H1 (cell line): ENCODE measurements around the gene TMEM255B. TPM values are rescaled to one million over a fixed set of nuclear protein-coding genes. Genes with fewer than 3 reads are reported as not detected.

ENCODE experiments used
- CTCF ChIA-PET: fragments of 300-600 bp; sonication (Branson Sonifier 250); formaldehyde crosslinking; loops from one replicate; lab custom pipeline; 2021; ENCODE audit not compliant: partially characterized antibody; lab: Charles Lee
- POLR2A ChIA-PET: fragments of 300-600 bp; sonication (Branson Sonifier 250); formaldehyde crosslinking; loops from one replicate; lab custom pipeline; 2021; ENCODE audit warnings: inconsistent platforms; ENCODE audit not compliant: partially characterized antibody; lab: Charles Lee
- DNase-seq, 2 experiments: peaks; one replicate each; pipeline versions ENCODE4 v3.0.0 to v3.0.0-alpha.2; 2010 to 2022; ENCODE audit warnings: low spot score in 2 of 2, low read depth in 1 of 2, mixed read lengths in 1 of 2
- FAIRE-seq: peaks from 2 replicates; lab custom pipeline; 2011; peaks lifted over from hg19 to GRCh38; lab: Jason Lieb, UNC
- H2AFZ ChIP-seq: 2 replicates; pipeline ENCODE4 v1.8.1; 2012; ENCODE audit warnings: low read length, inconsistent platforms
- H2AK5ac ChIP-seq: 2 replicates; pipeline ENCODE4 v1.6.1; 2013; ENCODE audit warnings: low read depth, low read length
- H2BK120ac ChIP-seq: replicated peaks from 2 replicates; pipeline ENCODE3; 2013; ENCODE audit warnings: low read depth, low read length, inconsistent platforms
- H2BK12ac ChIP-seq: 2 replicates; pipeline ENCODE4 v1.6.1; 2013; ENCODE audit warnings: low read depth, low read length
- H2BK15ac ChIP-seq: 2 replicates; pipeline ENCODE4 v1.6.1; 2013; ENCODE audit warnings: low read length
- H2BK20ac ChIP-seq: 2 replicates; pipeline ENCODE4 v1.6.1; 2013; ENCODE audit warnings: low read length
- H2BK5ac ChIP-seq: 2 replicates; pipeline ENCODE4 v1.6.1; 2013; ENCODE audit warnings: low read depth, low read length
- H3K14ac ChIP-seq: 2 replicates; pipeline ENCODE4 v1.6.1; 2013; ENCODE audit warnings: inconsistent platforms; ENCODE audit not compliant: insufficient read length
- H3K18ac ChIP-seq: 2 replicates; pipeline ENCODE4 v1.6.1; 2013; ENCODE audit warnings: low read length; ENCODE audit errors: extremely low read depth
- H3K23ac ChIP-seq: 2 replicates; pipeline ENCODE4 v1.6.1; 2013; ENCODE audit warnings: inconsistent platforms; ENCODE audit not compliant: insufficient read length
- H3K23me2 ChIP-seq: 2 replicates; pipeline ENCODE4 v1.6.1; 2013; ENCODE audit warnings: low read depth, low read length
- H3K27ac ChIP-seq: 2 replicates; pipeline ENCODE4 v1.6.1; 2011; ENCODE audit warnings: low read depth, low read length, inconsistent platforms
- H3K27me3 ChIP-seq, 4 experiments: replicated peaks in 1 of 4; 1 replicate in 1 of 4; 2 replicates in 3 of 4; pipeline versions ENCODE4 v1.6.1 to v1.8.1; 2011 to 2013; ENCODE audit warnings: low read length in 3 of 4, mild to moderate bottlenecking in 3 of 4, inconsistent platforms in 2 of 4, mixed read lengths in 2 of 4, moderate library complexity in 1 of 4; ENCODE audit not compliant: control insufficient read depth in 3 of 4, insufficient read depth in 3 of 4; ENCODE audit errors: extremely low read depth in 1 of 4
- H3K36me3 ChIP-seq, 4 experiments: 2 replicates each; pipeline versions ENCODE4 v1.6.1 to v1.8.1; 2011 to 2013; ENCODE audit warnings: mild to moderate bottlenecking in 4 of 4, low read length in 3 of 4, moderate library complexity in 2 of 4, control low read depth in 1 of 4, inconsistent platforms in 1 of 4; ENCODE audit not compliant: insufficient read depth in 4 of 4, control insufficient read depth in 2 of 4
- H3K4ac ChIP-seq: replicated peaks from 2 replicates; pipeline ENCODE3; 2013; ENCODE audit warnings: low read length, low read depth, mixed read lengths, inconsistent platforms; ENCODE audit not compliant: insufficient read length
- H3K4me1 ChIP-seq, 4 experiments: replicated peaks in 1 of 4; 1 replicate in 1 of 4; 2 replicates in 3 of 4; pipeline versions ENCODE4 v1.6.1 to v1.8.1; 2011 to 2013; ENCODE audit warnings: low read length in 3 of 4, inconsistent platforms in 2 of 4, mixed read lengths in 1 of 4; ENCODE audit not compliant: insufficient read depth in 4 of 4, control insufficient read depth in 3 of 4
- H3K4me2 ChIP-seq, 2 experiments: 2 replicates each; pipeline versions ENCODE4 v1.6.1 to v1.8.1; 2011 to 2013; ENCODE audit warnings: low read depth in 2 of 2, low read length in 2 of 2, control low read depth in 1 of 2, inconsistent platforms in 1 of 2, mild to moderate bottlenecking in 1 of 2; ENCODE audit not compliant: insufficient read depth in 1 of 2
- H3K4me3 ChIP-seq, 4 experiments: fragments of 200-600, 300-600 bp in 1 of 4; sonication (generic), shearing (Covaris generic), sonication (Bioruptor Twin) in 1 of 4; 2 replicates each; pipeline versions ENCODE4 v1.5.1 to v1.8.1; 2011 to 2016; ENCODE audit warnings: low read length in 4 of 4, low read depth in 3 of 4, control low read depth in 2 of 4, inconsistent platforms in 2 of 4, mild to moderate bottlenecking in 2 of 4, mixed read lengths in 1 of 4, moderate library complexity in 1 of 4; ENCODE audit not compliant: insufficient read depth in 2 of 4; ENCODE audit errors: extremely low read depth in 1 of 4
- H3K56ac ChIP-seq: replicated peaks from 2 replicates; pipeline ENCODE3; 2013; ENCODE audit warnings: low read depth, mild to moderate bottlenecking, mixed read lengths, low read length, inconsistent platforms; ENCODE audit not compliant: insufficient read length
- H3K79me1 ChIP-seq: 2 replicates; pipeline ENCODE4 v1.6.1; 2013; ENCODE audit warnings: low read depth, low read length, control low read depth
- H3K79me2 ChIP-seq, 2 experiments: 2 replicates each; pipeline versions ENCODE4 v1.6.1 to v1.8.1; 2012 to 2013; ENCODE audit warnings: low read length in 2 of 2, mild to moderate bottlenecking in 2 of 2, inconsistent platforms in 1 of 2; ENCODE audit not compliant: insufficient read depth in 2 of 2, control insufficient read depth in 1 of 2
- H3K9ac ChIP-seq, 4 experiments: replicated peaks in 1 of 4; 1 replicate in 1 of 4; 2 replicates in 3 of 4; pipeline versions ENCODE4 v1.6.1 to v1.8.1; 2011 to 2013; ENCODE audit warnings: low read depth in 3 of 4, low read length in 3 of 4, control low read depth in 2 of 4, mild to moderate bottlenecking in 2 of 4, moderate library complexity in 2 of 4, inconsistent platforms in 1 of 4; ENCODE audit errors: extremely low read depth in 1 of 4
- H3K9me3 ChIP-seq, 2 experiments: 2 replicates each; pipeline versions ENCODE4 v1.6.1 to v1.8.1; 2012 to 2013; ENCODE audit warnings: mild to moderate bottlenecking in 2 of 2, moderate library complexity in 2 of 2, control low read depth in 1 of 2, inconsistent platforms in 1 of 2, low read depth in 1 of 2, low read length in 1 of 2, mixed read lengths in 1 of 2; ENCODE audit not compliant: insufficient read depth in 2 of 2
- H4K20me1 ChIP-seq, 2 experiments: replicated peaks in 1 of 2; 2 replicates each; pipeline versions ENCODE3 to v1.8.1; 2011 to 2013; ENCODE audit warnings: inconsistent platforms in 2 of 2, low read length in 2 of 2, mild to moderate bottlenecking in 1 of 2; ENCODE audit not compliant: insufficient read depth in 2 of 2, control insufficient read depth in 1 of 2
- H4K5ac ChIP-seq: 2 replicates; pipeline ENCODE4 v1.6.1; 2013; ENCODE audit warnings: low read length, low read depth, mixed read lengths, inconsistent platforms; ENCODE audit not compliant: insufficient read length
- H4K8ac ChIP-seq: 2 replicates; pipeline ENCODE4 v1.8.0; 2013; ENCODE audit warnings: mild to moderate bottlenecking, moderate library complexity, low read length, inconsistent platforms; ENCODE audit not compliant: insufficient read depth; ENCODE audit errors: extremely low read depth
- H4K91ac ChIP-seq: replicated peaks from 2 replicates; pipeline ENCODE3; 2013; ENCODE audit warnings: low read length, mixed read lengths, inconsistent platforms; ENCODE audit not compliant: insufficient read length
- ASH2L ChIP-seq: fragments of 200-600, 300-600 bp; sonication (generic); IDR thresholded peaks from one replicate; pipeline ENCODE4 v1.7.1; 2017; ENCODE audit warnings: low read length
- BCL11A ChIP-seq, 2 experiments: IDR thresholded peaks; one replicate each; pipeline ENCODE4 v1.6.1; 2011; ENCODE audit warnings: low read depth in 2 of 2, low read length in 2 of 2, mild to moderate bottlenecking in 2 of 2
- E2F6 ChIP-seq: IDR thresholded peaks from 2 replicates; pipeline ENCODE4 v1.6.1; 2012; ENCODE audit warnings: inconsistent platforms
- HDAC2 ChIP-seq, 2 experiments: fragments of 300-600 bp in 1 of 2; sonication (generic) in 1 of 2; IDR thresholded peaks; 2 replicates each; pipeline ENCODE4 v1.6.1; 2011 to 2012; ENCODE audit warnings: low read depth in 2 of 2, low read length in 2 of 2, mild to moderate bottlenecking in 2 of 2, moderate library complexity in 2 of 2, borderline replicate concordance in 1 of 2, inconsistent platforms in 1 of 2
- SAP30 ChIP-seq: fragments of 300-600 bp; sonication (generic); IDR thresholded peaks from 2 replicates; pipeline ENCODE4 v1.7.1; 2012; ENCODE audit warnings: low read length, moderate library complexity, mild to moderate bottlenecking, inconsistent platforms; ENCODE audit not compliant: insufficient read depth, insufficient replicate concordance
- YY1 ChIP-seq: IDR thresholded peaks from 2 replicates; pipeline ENCODE4 v1.6.1; 2011; ENCODE audit warnings: low read depth, mild to moderate bottlenecking, low read length
- WGBS, 2 experiments: shearing (Covaris generic) in 1 of 2; methylation state at CpG; one replicate each; pipeline versions ENCODE4 v1.1.6 to v1.1.7; 2013 to 2015; ENCODE audit warnings: low lambda C conversion rate in 2 of 2, mixed read lengths in 2 of 2, inconsistent platforms in 1 of 2, low coverage in 1 of 2, missing lambda C conversion rate in 1 of 2; ENCODE audit not compliant: insufficient replicate concordance in 2 of 2, insufficient coverage in 1 of 2, insufficient read length in 1 of 2; ENCODE audit errors: extremely low coverage in 1 of 2, missing lambda C conversion rate in 1 of 2; 5-methylcytosine and 5-hydroxymethylcytosine counted together
- polyA plus RNA-seq, 7 experiments: library from polyadenylated mRNA; depleted of rRNA in 3 of 7; stranded (reverse) in 5 of 7; unstranded in 2 of 7; fragments of >200 nt in 5 of 7; fragments of 200-250 nt in 2 of 7; gene quantifications; 1 replicate in 5 of 7; 2 replicates in 1 of 7; 4 replicates in 1 of 7; pipeline versions ENCODE4 v1.2.1 to v1.2.3, GENCODE V29; 2011 to 2013; ENCODE audit warnings: missing spikeins in 2 of 7, mixed read lengths in 2 of 7
- total RNA-seq: library from RNA; stranded (reverse); fragmentation: NEBNext Ultra II Directional; extraction: Animal tissue kit (Norgen Biotek cat#: 25700); gene quantifications from 2 replicates; pipeline ENCODE4 v1.2.1, GENCODE V29; 2021

Gene TMEM255B
- total and polyA plus RNA-seq, 2 of the 8 experiments (the other 6 are each of a cell fraction or from before 2014, with no cell fraction given): 3.4 to 4.4 TPM

DNA sequence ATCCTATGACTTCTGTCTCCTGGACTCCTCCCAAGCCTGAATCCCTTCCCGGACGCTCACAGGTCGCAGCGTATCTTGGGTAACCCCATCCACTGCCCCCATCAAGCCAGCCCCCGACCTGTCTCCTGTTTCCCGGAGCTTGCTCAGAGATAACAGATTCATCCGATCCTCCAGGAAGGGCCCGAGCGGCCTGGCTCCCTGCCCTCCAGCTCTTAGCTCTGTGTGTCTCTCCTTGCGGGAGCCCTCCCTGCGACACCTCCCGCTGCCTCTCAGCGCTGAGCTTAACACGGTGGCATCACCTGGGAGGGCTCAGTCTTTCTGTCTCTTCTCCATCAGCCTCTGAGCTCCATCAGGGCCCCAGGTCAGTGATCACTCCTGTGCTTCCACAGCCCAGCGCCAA lies 4.3 kb upstream of the TMEM255B start:
- Histone ChIP-seq H3K56ac (no peak overlapping the region), H3K23ac (no peak overlapping the region), H2BK120ac (no peak overlapping the region), H2BK5ac (no peak overlapping the region), H2BK20ac (no peak overlapping the region), H4K20me1 (peaks cover 0 to 13% of the 10 kb centered on the region in 2 experiments), H3K4me2 (no peak overlapping the region), H4K91ac (no peak overlapping the region), H3K36me3 (no peaks in the 10 kb centered on the region; a peak in 1 of 8 replicates), H3K23me2 (peaks cover 14% of the 10 kb centered on the region; the same call in 1 of the 2 replicates), H2AFZ (no peak overlapping the region), H3K9ac (no peak overlapping the region), H3K27me3 (peaks cover 0 to 18% (median 9%) of the 10 kb centered on the region in 4 experiments; a peak in 6 of 7 replicates), H2BK15ac (no peak overlapping the region), H3K79me1 (no peaks in the 10 kb centered on the region; the same call in 1 of the 2 replicates), H3K4me1 (peaks cover 3 to 10% (median 5%) of the 10 kb centered on the region in 4 experiments; a peak in 5 of 7 replicates), H2BK12ac (0 out of 2 replicates have a peak overlapping the region, but pooled peaks have one; percentile 50), H2AK5ac (no peak overlapping the region), H3K4ac (no peak overlapping the region), H3K79me2 (peaks cover 0 to 4% of the 10 kb centered on the region in 2 experiments; a peak in 1 of 4 replicates), H3K18ac (no peak overlapping the region), H3K14ac (no peak overlapping the region), H3K9me3 (peaks cover 9 to 10% of the 10 kb centered on the region in 2 experiments; a peak in 3 of 4 replicates), H4K5ac (no peak overlapping the region), H4K8ac (no peak overlapping the region), H3K4me3 (no peak overlapping the region), H3K27ac (no peak overlapping the region)
- 92% methylated on average over 13 of the region's 15 CpGs; no CpG with 5 or more reads in 1 of the 2 experiments for WGBS, 2 experiments
- no peak for DNase-seq
- ChIA-PET CTCF (interaction anchor here (0.7 to 1.7 kb wide), 3 partner anchors 13 to 30 kb away, joined by 3 to 4 read pairs (median 3); no protein-coding TSS in a partner anchor), POLR2A (no interaction called here)
- FAIRE-seq: no peak
- TF ChIP-seq BCL11A (IDR thresholded peaks at IDR 0.05; ENCODE audit: low read depth in 2 of 2, low read length in 2 of 2) (no peak), YY1 (no peak), ASH2L (no peak), E2F6 (no peak), SAP30 (no peak), HDAC2 (IDR thresholded peaks at IDR 0.05; ENCODE audit: borderline replicate concordance in 1 of 2, low read depth in 2 of 2, low read length in 2 of 2) (no peak)
